Natural killer cell (primary cell): ENCODE measurements around the gene TCEANC. TPM values are rescaled to one million over a fixed set of nuclear protein-coding genes. Genes with fewer than 3 reads are reported as not detected.

Experiments used
- ATAC-seq, 3 donors: fragments of 150-1000 bp in 2 of 3; fragments of 200-7000 bp in 1 of 3; cut with Tn5 transposase; 1 replicate in 1 of 3; 2 replicates in 2 of 3; pipeline ENCODE4 v1.10.0; 2021; ENCODE audit warnings: mild to moderate bottlenecking in 2 of 3, moderate library complexity in 2 of 3
- DNase-seq, 2 donors: peaks; one replicate each; pipeline versions ENCODE4 v3.0.0 to v3.0.0-alpha.2; 2013 to 2021; ENCODE audit warnings: mixed read lengths in 1 of 2
- H3K27ac ChIP-seq: one replicate; pipeline ENCODE4 v1.5.1; 2013; ENCODE audit warnings: mild to moderate bottlenecking, low read length
- H3K27me3 ChIP-seq: one replicate; pipeline ENCODE4 v1.6.1; 2013; ENCODE audit warnings: low read length; ENCODE audit not compliant: control insufficient read depth, insufficient read depth
- H3K36me3 ChIP-seq: one replicate; pipeline ENCODE4 v1.6.1; 2013; ENCODE audit warnings: low read length; ENCODE audit not compliant: control insufficient read depth, insufficient read depth
- H3K4me1 ChIP-seq: one replicate; pipeline ENCODE4 v1.6.1; 2013; ENCODE audit warnings: low read length; ENCODE audit not compliant: control insufficient read depth, insufficient read depth
- H3K4me3 ChIP-seq: one replicate; pipeline ENCODE4 v1.5.1; 2013; ENCODE audit warnings: low read length
- H3K9me3 ChIP-seq: one replicate; pipeline ENCODE4 v1.6.1; 2013; ENCODE audit warnings: low read length; ENCODE audit not compliant: control insufficient read depth, insufficient read depth
- H3K27ac Mint-ChIP-seq, 2 donors: one replicate each; pipeline ENCODE4 v1.8.0; 2022; ENCODE audit warnings: mild to moderate bottlenecking in 2 of 2, mixed read lengths in 2 of 2, moderate library complexity in 1 of 2
- H3K27me3 Mint-ChIP-seq, 2 donors: one replicate each; pipeline ENCODE4 v1.8.0; 2022; ENCODE audit warnings: low read depth in 2 of 2, mixed read lengths in 2 of 2
- H3K36me3 Mint-ChIP-seq: one replicate; pipeline ENCODE4 v1.8.0; 2022; ENCODE audit warnings: mixed read lengths
- H3K4me1 Mint-ChIP-seq, 2 donors: one replicate each; pipeline ENCODE4 v1.8.0; 2022; ENCODE audit warnings: mixed read lengths in 2 of 2
- H3K4me3 Mint-ChIP-seq: one replicate; pipeline ENCODE4 v1.8.0; 2022; ENCODE audit warnings: mild to moderate bottlenecking, moderate library complexity, mixed read lengths
- H3K9me3 Mint-ChIP-seq, 2 donors: one replicate each; pipeline ENCODE4 v1.8.0; 2022; ENCODE audit warnings: mixed read lengths in 2 of 2
- CTCF ChIP-seq: fragments of 200-600 bp; IDR thresholded peaks from one replicate; pipeline ENCODE4 v1.8.0; 2022; ENCODE audit warnings: antibody characterized with exemption
- WGBS: methylation state at CpG from one replicate; pipeline ENCODE4 v1.1.7; 2013; ENCODE audit warnings: missing lambda C conversion rate; ENCODE audit not compliant: insufficient coverage; 5-methylcytosine and 5-hydroxymethylcytosine counted together
- intact Hi-C: fragments of 100-400 bp; cut with micrococcal nuclease; formaldehyde crosslinking; loops from one replicate; pipeline ENCODE4 v1.14.2; 2022
- total RNA-seq, 4 donors: library from RNA; stranded (reverse); fragments of 120-200 nt in 1 of 4; gene quantifications; one replicate each; pipeline versions ENCODE4 v1.2.3 to v1.2.4, GENCODE V29; 2013 to 2022

The TCEANC gene
- total RNA-seq, 3 donors from 2014 or later (not counting 1 experiment from before 2014, with no cell fraction given): 11.2 to 17.8 (median 13.4) TPM

- no peak overlapping the region for H3K27ac Mint-ChIP-seq
Measured at GRCh38 chrX:13607996-13608365, 45.0 kb upstream of the TCEANC start.

GRCh38 chrX:13614154-13614553, 38.8 kb upstream of the TCEANC start:
- Mint-ChIP-seq H3K4me3 (no peak overlapping the region), H3K36me3 (no peaks in the 10 kb centered on the region), H3K27me3 (peaks cover 0 to 13% of the 10 kb centered on the region in 2 donors), H3K4me1 (no peaks in the 10 kb centered on the region), H3K9me3 (no peaks in the 10 kb centered on the region), H3K27ac (no peak overlapping the region)
- Histone ChIP-seq H3K27ac (no peak overlapping the region), H3K4me3 (no peak overlapping the region), H3K4me1 (no peaks in the 10 kb centered on the region), H3K27me3 (no peaks in the 10 kb centered on the region), H3K9me3 (no peaks in the 10 kb centered on the region), H3K36me3 (no peaks in the 10 kb centered on the region)
- no peak for ATAC-seq
- TF ChIP-seq CTCF: no peak
- intact Hi-C loops: no loop called here
- DNase-seq: no peak

More at GRCh38 chrX:13607996-13608365, 45.0 kb upstream of the TCEANC start:
- WGBS: 88% methylated on average over 2 of the region's 2 CpGs
- intact Hi-C loops: no loop called here
- DNase-seq (no peak), ATAC-seq (no peak)
- Histone ChIP-seq H3K27me3 (no peaks in the 10 kb centered on the region), H3K9me3 (no peaks in the 10 kb centered on the region), H3K36me3 (no peaks in the 10 kb centered on the region), H3K4me1 (no peaks in the 10 kb centered on the region), H3K27ac (no peak overlapping the region), H3K4me3 (no peak overlapping the region)
- Mint-ChIP-seq H3K27me3 (peaks cover 2 to 26% of the 10 kb centered on the region in 2 donors), H3K4me1 (no peaks in the 10 kb centered on the region), H3K36me3 (no peaks in the 10 kb centered on the region), H3K4me3 (no peak overlapping the region), H3K9me3 (no peaks in the 10 kb centered on the region)
- TF ChIP-seq CTCF: no peak

GRCh38 chrX:13620207-13620606, 32.7 kb upstream of the TCEANC start:
- Mint-ChIP-seq H3K27me3 (peaks cover 3 to 30% of the 10 kb centered on the region in 2 donors), H3K4me3 (no peak overlapping the region), H3K9me3 (no peaks in the 10 kb centered on the region), H3K4me1 (peaks cover 0 to 7% of the 10 kb centered on the region in 2 donors), H3K27ac (no peak overlapping the region), H3K36me3 (no peaks in the 10 kb centered on the region)
- Histone ChIP-seq H3K27me3 (no peaks in the 10 kb centered on the region), H3K27ac (no peak overlapping the region), H3K4me1 (no peaks in the 10 kb centered on the region), H3K4me3 (no peak overlapping the region), H3K36me3 (no peaks in the 10 kb centered on the region), H3K9me3 (no peaks in the 10 kb centered on the region)
- no peak for TF ChIP-seq CTCF
- DNase-seq (no peak), ATAC-seq (no peak)
- WGBS: 30% methylated on average over 1 of the region's 1 CpG
- intact Hi-C loops: no loop called here

GRCh38 chrX:13622401-13622964, 30.5 kb upstream of the TCEANC start:
- Histone ChIP-seq H3K4me3 (no peak overlapping the region), H3K36me3 (no peaks in the 10 kb centered on the region), H3K9me3 (no peaks in the 10 kb centered on the region), H3K27ac (no peak overlapping the region), H3K4me1 (no peaks in the 10 kb centered on the region), H3K27me3 (no peaks in the 10 kb centered on the region)
- WGBS: 89% methylated on average over 1 of the region's 3 CpGs
- no peak overlapping the region for H3K27ac Mint-ChIP-seq
- H3K36me3 Mint-ChIP-seq: no peaks in the 10 kb centered on the region
- no peak overlapping the region for H3K4me3 Mint-ChIP-seq
- H3K27me3 Mint-ChIP-seq: peaks cover 3 to 41% of the 10 kb centered on the region in 2 donors
- ATAC-seq (no peak), DNase-seq (no peak)
- peaks cover 0 to 7% of the 10 kb centered on the region in 2 donors for H3K4me1 Mint-ChIP-seq
- no peak for TF ChIP-seq CTCF
- H3K9me3 Mint-ChIP-seq: no peaks in the 10 kb centered on the region
- intact Hi-C loops: no loop called here
